ENCODE measurements around the gene GPD1L.

GPD1L gene

DNA sequence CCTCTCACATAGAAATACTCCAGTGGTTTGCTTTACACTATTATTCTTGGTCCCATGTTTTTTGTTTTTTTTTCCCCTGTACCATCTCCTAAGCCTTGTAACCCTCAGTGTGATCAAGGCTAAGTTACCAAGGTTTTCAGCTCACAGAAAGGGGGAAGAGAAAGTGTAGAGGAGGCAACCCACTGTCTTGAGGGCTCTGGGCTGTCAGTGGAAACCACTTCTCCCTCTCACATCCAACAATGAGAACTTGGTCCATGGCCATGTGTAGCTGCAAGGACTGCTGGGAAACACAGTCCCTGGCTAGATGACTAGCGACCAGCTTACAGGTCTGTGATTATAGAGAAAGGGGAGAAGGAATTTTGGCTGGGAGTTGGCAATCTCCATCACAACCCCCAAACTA is 30.3 kb downstream of the GPD1L start:
- no peak overlapping the region for H3K4me3 ChIP-seq (ENCODE audit: low read depth, low read length)
- no peak for DNase-seq (ENCODE audit: low read depth)
- TF ChIP-seq, protein P1, sequence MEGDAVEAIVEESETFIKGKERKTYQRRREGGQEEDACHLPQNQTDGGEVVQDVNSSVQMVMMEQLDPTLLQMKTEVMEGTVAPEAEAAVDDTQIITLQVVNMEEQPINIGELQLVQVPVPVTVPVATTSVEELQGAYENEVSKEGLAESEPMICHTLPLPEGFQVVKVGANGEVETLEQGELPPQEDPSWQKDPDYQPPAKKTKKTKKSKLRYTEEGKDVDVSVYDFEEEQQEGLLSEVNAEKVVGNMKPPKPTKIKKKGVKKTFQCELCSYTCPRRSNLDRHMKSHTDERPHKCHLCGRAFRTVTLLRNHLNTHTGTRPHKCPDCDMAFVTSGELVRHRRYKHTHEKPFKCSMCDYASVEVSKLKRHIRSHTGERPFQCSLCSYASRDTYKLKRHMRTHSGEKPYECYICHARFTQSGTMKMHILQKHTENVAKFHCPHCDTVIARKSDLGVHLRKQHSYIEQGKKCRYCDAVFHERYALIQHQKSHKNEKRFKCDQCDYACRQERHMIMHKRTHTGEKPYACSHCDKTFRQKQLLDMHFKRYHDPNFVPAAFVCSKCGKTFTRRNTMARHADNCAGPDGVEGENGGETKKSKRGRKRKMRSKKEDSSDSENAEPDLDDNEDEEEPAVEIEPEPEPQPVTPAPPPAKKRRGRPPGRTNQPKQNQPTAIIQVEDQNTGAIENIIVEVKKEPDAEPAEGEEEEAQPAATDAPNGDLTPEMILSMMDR (IDR thresholded peaks at IDR 0.05; ENCODE audit: low read depth, low read length, missing control alignments): no peak

DNA sequence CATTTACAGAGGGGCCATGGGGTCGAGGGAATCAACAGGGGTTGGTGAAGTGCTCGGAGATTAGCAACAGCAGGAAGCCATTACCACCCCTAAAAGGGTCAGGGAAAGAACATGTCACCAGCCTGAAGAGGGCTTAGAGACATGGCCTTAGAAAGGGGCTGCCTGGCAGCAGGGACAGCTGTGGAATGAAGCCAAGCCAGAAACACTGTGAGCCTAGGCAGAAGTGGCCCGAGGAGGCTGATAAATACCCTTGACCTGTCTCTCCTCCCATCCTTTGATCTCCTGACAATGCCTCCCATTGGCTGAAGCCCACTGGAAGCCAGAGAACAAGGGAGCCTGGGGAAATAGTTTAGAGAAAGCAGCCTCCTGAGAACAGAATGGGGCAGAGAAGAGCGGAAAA is 31.4 kb downstream of the GPD1L start:
- TF ChIP-seq, protein P1 (IDR thresholded peaks at IDR 0.05; ENCODE audit: low read depth, low read length, missing control alignments): no peak
- H3K4me3 ChIP-seq (ENCODE audit: low read depth, low read length): no peak overlapping the region
- no peak for DNase-seq (ENCODE audit: low read depth)

DNA sequence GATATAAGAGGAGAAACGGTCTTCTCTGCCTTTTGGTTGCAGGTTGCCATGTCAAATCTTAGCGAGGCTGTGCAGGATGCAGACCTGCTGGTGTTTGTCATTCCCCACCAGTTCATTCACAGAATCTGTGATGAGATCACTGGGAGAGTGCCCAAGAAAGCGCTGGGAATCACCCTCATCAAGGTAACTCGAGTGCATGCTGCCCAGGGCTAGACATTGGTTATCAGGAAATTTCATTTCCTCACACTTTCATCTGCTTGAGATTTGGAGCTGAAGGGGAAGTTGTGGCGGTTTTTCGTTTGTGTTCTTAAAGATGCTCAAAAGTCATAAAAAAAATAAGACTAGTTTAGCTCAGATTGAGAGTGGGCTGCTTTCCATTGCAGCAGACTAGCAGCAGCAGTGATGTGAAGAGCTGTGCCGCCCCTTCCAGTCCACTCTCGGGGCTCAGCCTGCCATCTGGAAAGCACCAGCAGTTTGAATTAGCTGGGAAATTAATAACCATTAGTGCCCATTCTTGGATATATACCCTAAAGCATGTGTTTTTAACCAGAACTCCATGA is 32.2 kb downstream of the GPD1L start:
- DNase-seq (ENCODE audit: low read depth): no peak
- TF ChIP-seq, protein P1 (IDR thresholded peaks at IDR 0.05; ENCODE audit: low read depth, low read length, missing control alignments): no peak

DNA sequence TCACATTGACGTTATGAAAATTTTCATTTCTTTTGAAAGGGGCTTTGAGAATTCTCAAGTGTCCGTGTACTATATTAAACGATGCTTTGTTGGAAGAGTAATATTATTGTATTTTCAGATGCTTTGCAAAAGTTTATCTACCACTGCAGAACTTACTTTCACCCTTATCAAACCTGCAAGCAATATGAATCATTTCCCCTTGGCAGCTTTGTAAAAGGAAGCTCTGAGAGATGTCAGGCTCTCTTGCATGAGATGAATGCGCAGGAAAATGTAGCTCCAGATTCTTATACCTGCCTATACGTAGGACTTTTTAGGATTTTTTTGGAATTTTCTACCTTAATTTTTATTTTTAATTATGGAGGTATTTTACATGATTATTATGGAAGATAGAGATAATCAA is 34.5 kb downstream of the GPD1L start:
- DNase-seq (ENCODE audit: low read depth): no peak
- TF ChIP-seq, protein P1 (IDR thresholded peaks at IDR 0.05; ENCODE audit: low read depth, low read length, missing control alignments): no peak
- no peak overlapping the region for H3K4me3 ChIP-seq (ENCODE audit: low read depth, low read length)

More for the DNA sequence above, 32.2 kb downstream of the GPD1L start:
- H3K4me3 ChIP-seq (ENCODE audit: low read depth, low read length): no peak overlapping the region

DNA sequence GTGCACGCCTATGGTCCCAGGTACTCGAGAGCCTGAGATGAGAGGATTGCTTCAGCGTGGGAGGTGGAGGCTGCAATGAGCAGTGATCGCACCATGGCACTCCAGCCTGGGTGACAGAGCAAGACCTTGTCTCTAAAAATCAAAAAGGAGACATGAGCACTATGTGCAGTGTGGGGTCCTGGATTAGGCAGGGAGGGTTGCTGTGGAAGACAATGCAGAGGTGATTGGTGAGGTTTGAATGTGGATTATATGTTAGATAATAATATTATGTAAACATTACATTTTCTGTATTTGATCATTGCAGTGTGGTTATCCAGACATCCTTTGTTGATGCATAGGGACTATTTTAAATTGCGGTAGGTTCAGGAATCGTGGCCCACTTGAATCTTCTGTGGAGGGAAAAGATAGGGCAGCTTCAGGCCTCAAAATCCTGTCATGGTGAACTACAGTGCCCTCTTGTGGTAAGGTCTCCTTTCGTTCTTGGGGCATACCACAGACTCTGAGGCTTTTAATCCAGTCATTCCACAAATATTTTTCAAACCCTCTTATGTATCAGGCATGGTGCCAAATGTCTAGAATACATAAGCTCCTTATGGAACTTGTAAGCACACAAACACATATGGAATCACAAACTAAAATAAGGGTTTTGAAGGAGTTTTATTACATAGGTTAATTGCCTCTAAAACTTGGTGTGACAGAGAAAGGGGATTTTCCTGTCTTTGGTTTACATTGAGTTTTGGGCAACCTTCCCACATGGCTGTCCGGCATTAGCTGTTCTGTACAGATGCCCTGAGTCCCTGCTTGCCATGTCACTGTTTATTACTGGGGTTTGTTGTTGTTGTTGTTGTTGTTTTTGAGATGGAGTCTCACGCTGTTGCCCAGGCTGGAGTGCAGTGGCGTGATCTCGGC is 37.7 kb downstream of the GPD1L start:
- DNase-seq (ENCODE audit: low read depth): peak; percentile 39
- TF ChIP-seq, protein P1 (IDR thresholded peaks at IDR 0.05; ENCODE audit: low read depth, low read length, missing control alignments): peak; percentile 77
- no peak overlapping the region for H3K4me3 ChIP-seq (ENCODE audit: low read depth, low read length)

DNA sequence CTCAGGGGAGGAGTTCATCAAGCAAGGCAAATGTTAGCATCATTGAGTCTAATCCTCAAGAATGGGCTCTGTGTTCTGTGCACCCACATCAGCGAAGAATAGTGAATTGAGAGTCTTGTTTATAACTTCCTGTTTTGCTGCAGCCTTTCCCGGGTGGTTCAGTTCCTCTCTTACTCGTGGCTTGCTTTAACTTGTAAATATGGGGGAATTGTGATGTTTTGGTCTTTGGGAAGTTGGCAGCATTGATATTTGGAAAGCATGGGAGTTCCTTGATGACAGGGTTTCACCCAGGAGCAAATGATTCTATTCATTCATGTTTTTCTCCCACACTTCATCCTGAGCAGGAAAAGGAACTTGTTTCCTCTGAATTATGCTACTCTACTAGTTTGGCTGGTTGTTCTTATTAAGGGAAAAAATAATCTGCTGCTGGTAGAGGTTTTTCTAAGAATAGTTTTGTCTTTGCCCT is 40.4 kb downstream of the GPD1L start:
- no peak overlapping the region for H3K4me3 ChIP-seq (ENCODE audit: low read depth, low read length)
- no peak for DNase-seq (ENCODE audit: low read depth)
- TF ChIP-seq, protein P1 (IDR thresholded peaks at IDR 0.05; ENCODE audit: low read depth, low read length, missing control alignments): no peak

Measured in GM12864 (cell line).